Measurements from ENCODE around the gene APOA1. TPM values are rescaled to one million over a fixed set of nuclear protein-coding genes. Genes with fewer than 3 reads are reported as not detected.

APOA1 gene
- total and polyA plus RNA-seq, 12 donors, result 3.8 to 398 (median 70.5) TPM

DNA sequence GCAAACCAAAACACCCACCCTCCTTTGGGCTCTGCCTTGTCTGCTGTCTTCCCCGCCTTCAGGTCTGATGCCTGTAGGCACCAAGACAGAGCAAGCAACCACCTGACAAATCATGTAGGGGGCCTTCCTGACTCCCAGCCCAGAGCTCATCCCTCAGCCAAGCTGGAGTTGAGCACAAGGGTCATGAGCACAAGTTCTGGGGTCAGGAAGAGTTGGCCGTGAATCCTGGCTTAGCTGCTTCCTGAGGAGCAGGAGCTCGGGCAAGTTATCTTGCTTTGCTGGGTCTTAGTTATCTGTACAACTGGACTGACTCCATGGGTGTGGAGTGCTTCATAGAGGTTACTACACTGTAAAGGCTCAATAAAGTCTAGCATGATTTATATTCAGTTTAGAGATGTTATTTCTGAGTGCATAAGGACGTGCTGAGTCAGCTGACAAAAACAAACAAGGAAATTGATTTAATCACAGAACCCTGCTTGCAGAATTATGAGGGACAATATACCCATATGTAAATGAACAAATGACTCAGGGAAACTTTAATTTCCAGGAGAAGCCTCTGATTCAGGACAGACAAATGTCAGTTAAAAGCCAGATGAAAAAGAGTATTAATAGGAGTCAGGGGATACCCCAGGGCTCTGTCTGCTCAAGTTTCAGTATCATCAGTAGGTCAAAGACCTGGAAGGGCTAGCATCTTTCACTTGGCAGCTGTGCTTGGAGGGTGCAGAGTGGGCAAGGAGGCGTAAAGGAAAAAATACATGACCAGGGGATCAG, 15.0 kb upstream of the APOA1 start:
- H3K27me3 ChIP-seq, result no peaks in the 10 kb centered on the region
- intact Hi-C loops (cut with DNase I), result no loop called here
- no peak for TF ChIP-seq CTCF (IDR thresholded peaks at IDR 0.05)
- WGBS, 2 donors, result 49 to 52% methylated on average over 5 of the region's 5 CpGs
- peaks cover 8 to 56% (median 17%) of the 10 kb centered on the region in 9 donors for H3K4me1 ChIP-seq
- ATAC-seq, result peak; percentile 14 to 41 (median 25)
- no peak for DNase-seq
- peak overlapping the region in 4 of 10 donors; percentile 13 to 84 (median 46) for H3K27ac ChIP-seq
- H3K4me3 ChIP-seq, result no peak overlapping the region
- H3K36me3 ChIP-seq, result peaks cover 0 to 81% (median 24%) of the 10 kb centered on the region in 9 donors
- no peaks in the 10 kb centered on the region for H3K9me3 ChIP-seq

DNA sequence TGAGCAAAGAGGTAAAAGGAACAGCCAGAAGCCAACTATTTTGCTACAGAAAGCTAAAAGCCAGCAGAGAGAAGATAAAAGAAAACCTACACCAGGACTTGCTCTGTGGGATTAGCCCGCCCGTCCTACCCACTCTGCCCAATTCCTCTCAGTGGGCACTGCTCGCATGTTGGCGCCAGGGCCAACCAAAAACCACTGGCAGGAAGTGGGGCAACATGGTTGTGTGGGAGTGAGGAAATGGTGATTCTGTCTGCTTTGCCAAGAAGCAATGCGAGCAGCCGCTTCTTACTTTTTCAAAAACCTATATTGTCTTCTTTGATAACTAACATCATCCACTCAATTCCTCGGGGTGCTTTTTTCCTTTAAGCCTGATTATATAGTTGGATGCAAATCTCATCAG, 14.2 kb upstream of the APOA1 start:
- no peak for TF ChIP-seq CTCF (IDR thresholded peaks at IDR 0.05)
- Histone ChIP-seq H3K9me3 (no peaks in the 10 kb centered on the region), H3K27ac (peak overlapping the region in 1 of 10 donors; percentile 84), H3K36me3 (peaks cover 0 to 81% (median 29%) of the 10 kb centered on the region in 9 donors), H3K27me3 (no peaks in the 10 kb centered on the region), H3K4me1 (peaks cover 8 to 56% (median 17%) of the 10 kb centered on the region in 9 donors), H3K4me3 (no peak overlapping the region)
- intact Hi-C loops (cut with DNase I), result no loop called here
- DNase-seq (no peak), ATAC-seq (peak in 1 of 8 donors; percentile 34)
- 80 to 86% methylated on average over 7 of the region's 7 CpGs for WGBS, 2 donors

- peaks cover 0 to 81% (median 39%) of the 10 kb centered on the region in 9 donors for H3K36me3 ChIP-seq
- H3K9me3 ChIP-seq, result no peaks in the 10 kb centered on the region
- 89 to 97% methylated on average over 6 of the region's 6 CpGs for WGBS, 2 donors
- no peak for TF ChIP-seq CTCF (IDR thresholded peaks at IDR 0.05)
- H3K27ac ChIP-seq, result no peak overlapping the region
- DNase-seq (no peak), ATAC-seq (no peak)
- H3K27me3 ChIP-seq, result no peaks in the 10 kb centered on the region
- intact Hi-C loops (cut with DNase I), result no loop called here
- H3K4me3 ChIP-seq, result no peak overlapping the region
- H3K4me1 ChIP-seq, result peaks cover 8 to 45% (median 23%) of the 10 kb centered on the region in 9 donors
These were observed 12.1 kb upstream of the APOA1 start for GRCh38 chr11:116849486-116849885.

GRCh38 chr11:116849060-116849459, 11.6 kb upstream of the APOA1 start:
- Histone ChIP-seq H3K9me3 (no peaks in the 10 kb centered on the region), H3K36me3 (peaks cover 0 to 80% (median 37%) of the 10 kb centered on the region in 9 donors), H3K4me1 (peaks cover 8 to 41% (median 23%) of the 10 kb centered on the region in 9 donors), H3K4me3 (no peak overlapping the region), H3K27ac (no peak overlapping the region), H3K27me3 (no peaks in the 10 kb centered on the region)
- TF ChIP-seq CTCF (IDR thresholded peaks at IDR 0.05), result no peak
- no peak for DNase-seq
- WGBS, 2 donors, result 96 to 97% methylated on average over 12 of the region's 12 CpGs
- intact Hi-C loops (cut with DNase I), result no loop called here
- no peak for ATAC-seq

All from heart right ventricle (tissue), 16 donors.